Measurements from ENCODE around the gene CFAP100. TPM values are rescaled to one million over a fixed set of nuclear protein-coding genes. Genes with fewer than 3 reads are reported as not detected.
A peak's percentile ranks its signal among the peaks of the same experiment; 100 is the strongest.

The CFAP100 gene
- total and polyA plus RNA-seq, 4 donors = not detected

- Histone ChIP-seq H3K27me3 (ENCODE audit: control insufficient read depth in 1 of 2, insufficient read depth in 2 of 2, low read length in 1 of 2) (no peaks in the 10 kb centered on the region), H3K9me3 (ENCODE audit: control insufficient read depth, low read length) (no peaks in the 10 kb centered on the region), H3K4me3 (ENCODE audit: low read length in 2 of 2) (no peak overlapping the region), H3K36me3 (ENCODE audit: control insufficient read depth in 1 of 2, insufficient read depth in 2 of 2, low read length in 1 of 2) (no peaks in the 10 kb centered on the region), H3K4me1 (ENCODE audit: control insufficient read depth in 1 of 2, insufficient read depth in 2 of 2, low read length in 2 of 2) (no peaks in the 10 kb centered on the region), H3K27ac (ENCODE audit: low read depth in 1 of 2, low read length in 2 of 2) (no peak overlapping the region)
- DNase-seq (no peak), ATAC-seq (ENCODE audit: low FRiP score) (no peak)
- intact Hi-C loops (cut with DNase I) = no loop called here
- WGBS, 2 donors = 79 to 85% methylated on average over 22 of the region's 22 CpGs
These were observed 25.4 kb downstream of the CFAP100 start for GRCh38 chr3:126419886-126420786.

GRCh38 chr3:126421573-126422119 is 26.9 kb downstream of the CFAP100 start:
- no peaks in the 10 kb centered on the region for H3K36me3 ChIP-seq (ENCODE audit: control insufficient read depth in 1 of 2, insufficient read depth in 2 of 2, low read length in 1 of 2)
- H3K4me1 ChIP-seq (ENCODE audit: control insufficient read depth in 1 of 2, insufficient read depth in 2 of 2, low read length in 2 of 2) = no peaks in the 10 kb centered on the region
- no peak overlapping the region for H3K4me3 ChIP-seq (ENCODE audit: low read length in 2 of 2)
- intact Hi-C loops (cut with DNase I) = no loop called here
- peaks cover 2% of the 10 kb centered on the region for H3K9me3 ChIP-seq (ENCODE audit: control insufficient read depth, low read length)
- H3K27me3 ChIP-seq (ENCODE audit: control insufficient read depth in 1 of 2, insufficient read depth in 2 of 2, low read length in 1 of 2) = no peaks in the 10 kb centered on the region
- no peak overlapping the region for H3K27ac ChIP-seq (ENCODE audit: low read depth in 1 of 2, low read length in 2 of 2)
- DNase-seq (no peak), ATAC-seq (ENCODE audit: low FRiP score) (no peak)
- WGBS, 2 donors = 83 to 84% methylated on average over 10 of the region's 10 CpGs

GRCh38 chr3:126422121-126422520 is 27.4 kb downstream of the CFAP100 start:
- Histone ChIP-seq H3K27ac (ENCODE audit: low read depth in 1 of 2, low read length in 2 of 2) (no peak overlapping the region), H3K36me3 (ENCODE audit: control insufficient read depth in 1 of 2, insufficient read depth in 2 of 2, low read length in 1 of 2) (no peaks in the 10 kb centered on the region), H3K4me1 (ENCODE audit: control insufficient read depth in 1 of 2, insufficient read depth in 2 of 2, low read length in 2 of 2) (no peaks in the 10 kb centered on the region), H3K27me3 (ENCODE audit: control insufficient read depth in 1 of 2, insufficient read depth in 2 of 2, low read length in 1 of 2) (no peaks in the 10 kb centered on the region), H3K4me3 (ENCODE audit: low read length in 2 of 2) (no peak overlapping the region), H3K9me3 (ENCODE audit: control insufficient read depth, low read length) (peaks cover 2% of the 10 kb centered on the region)
- intact Hi-C loops (cut with DNase I) = no loop called here
- 80 to 92% methylated on average over 8 of the region's 8 CpGs for WGBS, 2 donors
- ATAC-seq (ENCODE audit: low FRiP score) (no peak), DNase-seq (no peak)

GRCh38 chr3:126422571-126423091 is 27.9 kb downstream of the CFAP100 start:
- Histone ChIP-seq H3K27ac (ENCODE audit: low read depth in 1 of 2, low read length in 2 of 2) (no peak overlapping the region), H3K27me3 (ENCODE audit: control insufficient read depth in 1 of 2, insufficient read depth in 2 of 2, low read length in 1 of 2) (no peaks in the 10 kb centered on the region), H3K36me3 (ENCODE audit: control insufficient read depth in 1 of 2, insufficient read depth in 2 of 2, low read length in 1 of 2) (no peaks in the 10 kb centered on the region), H3K9me3 (ENCODE audit: control insufficient read depth, low read length) (peaks cover 2% of the 10 kb centered on the region), H3K4me3 (ENCODE audit: low read length in 2 of 2) (no peak overlapping the region), H3K4me1 (ENCODE audit: control insufficient read depth in 1 of 2, insufficient read depth in 2 of 2, low read length in 2 of 2) (no peaks in the 10 kb centered on the region)
- WGBS, 2 donors = 87 to 91% methylated on average over 3 to 4 of the region's 4 CpGs
- DNase-seq (no peak), ATAC-seq (ENCODE audit: low FRiP score) (no peak)
- intact Hi-C loops (cut with DNase I) = no loop called here

GRCh38 chr3:126423191-126424038 is 28.7 kb downstream of the CFAP100 start:
- no peak for ATAC-seq (ENCODE audit: low FRiP score)
- DNase-seq = no peak
- Histone ChIP-seq H3K4me3 (ENCODE audit: low read length in 2 of 2) (no peak overlapping the region), H3K36me3 (ENCODE audit: control insufficient read depth in 1 of 2, insufficient read depth in 2 of 2, low read length in 1 of 2) (no peaks in the 10 kb centered on the region), H3K27ac (ENCODE audit: low read depth in 1 of 2, low read length in 2 of 2) (no peak overlapping the region), H3K9me3 (ENCODE audit: control insufficient read depth, low read length) (peaks cover 4% of the 10 kb centered on the region), H3K4me1 (ENCODE audit: control insufficient read depth in 1 of 2, insufficient read depth in 2 of 2, low read length in 2 of 2) (no peaks in the 10 kb centered on the region), H3K27me3 (ENCODE audit: control insufficient read depth in 1 of 2, insufficient read depth in 2 of 2, low read length in 1 of 2) (no peaks in the 10 kb centered on the region)
- 81 to 86% methylated on average over 26 of the region's 26 CpGs for whole genome bisulfite sequencing, 2 donors
- intact Hi-C loops (cut with DNase I) = no loop called here

- no peak overlapping the region for H3K4me3 ChIP-seq (ENCODE audit: low read length in 2 of 2)
- H3K27me3 ChIP-seq (ENCODE audit: control insufficient read depth in 1 of 2, insufficient read depth in 2 of 2, low read length in 1 of 2) = no peaks in the 10 kb centered on the region
- H3K9me3 ChIP-seq (ENCODE audit: control insufficient read depth, low read length) = peaks cover 4% of the 10 kb centered on the region
- WGBS, 2 donors = 93 to 95% methylated on average over 10 of the region's 10 CpGs
- ATAC-seq (ENCODE audit: low FRiP score) (peak; percentile 17), DNase-seq (no peak)
- no peak overlapping the region for H3K27ac ChIP-seq (ENCODE audit: low read depth in 1 of 2, low read length in 2 of 2)
- no peaks in the 10 kb centered on the region for H3K36me3 ChIP-seq (ENCODE audit: control insufficient read depth in 1 of 2, insufficient read depth in 2 of 2, low read length in 1 of 2)
- no peaks in the 10 kb centered on the region for H3K4me1 ChIP-seq (ENCODE audit: control insufficient read depth in 1 of 2, insufficient read depth in 2 of 2, low read length in 2 of 2)
- intact Hi-C loops (cut with DNase I) = no loop called here
These were observed 29.5 kb downstream of the CFAP100 start for GRCh38 chr3:126424039-126424717.

GRCh38 chr3:126424751-126425150 is 30.0 kb downstream of the CFAP100 start:
- no peak for DNase-seq
- 55 to 94% methylated on average over 3 of the region's 3 CpGs for WGBS, 2 donors
- intact Hi-C loops (cut with DNase I) = no loop called here
- no peaks in the 10 kb centered on the region for H3K36me3 ChIP-seq (ENCODE audit: control insufficient read depth in 1 of 2, insufficient read depth in 2 of 2, low read length in 1 of 2)
- no peak for ATAC-seq (ENCODE audit: low FRiP score)
- no peak overlapping the region for H3K4me3 ChIP-seq (ENCODE audit: low read length in 2 of 2)
- H3K27me3 ChIP-seq (ENCODE audit: control insufficient read depth in 1 of 2, insufficient read depth in 2 of 2, low read length in 1 of 2) = no peaks in the 10 kb centered on the region
- H3K9me3 ChIP-seq (ENCODE audit: control insufficient read depth, low read length) = peaks cover 4% of the 10 kb centered on the region
- no peak overlapping the region for H3K27ac ChIP-seq (ENCODE audit: low read depth in 1 of 2, low read length in 2 of 2)
- no peaks in the 10 kb centered on the region for H3K4me1 ChIP-seq (ENCODE audit: control insufficient read depth in 1 of 2, insufficient read depth in 2 of 2, low read length in 2 of 2)

- intact Hi-C loops (cut with DNase I) = no loop called here
- 99 to 100% methylated on average over 1 of the region's 1 CpG for WGBS, 2 donors
- no peak for ATAC-seq (ENCODE audit: low FRiP score)
- Histone ChIP-seq H3K4me1 (ENCODE audit: control insufficient read depth in 1 of 2, insufficient read depth in 2 of 2, low read length in 2 of 2) (no peaks in the 10 kb centered on the region), H3K36me3 (ENCODE audit: control insufficient read depth in 1 of 2, insufficient read depth in 2 of 2, low read length in 1 of 2) (no peaks in the 10 kb centered on the region), H3K9me3 (ENCODE audit: control insufficient read depth, low read length) (peaks cover 6% of the 10 kb centered on the region), H3K27me3 (ENCODE audit: control insufficient read depth in 1 of 2, insufficient read depth in 2 of 2, low read length in 1 of 2) (no peaks in the 10 kb centered on the region), H3K4me3 (ENCODE audit: low read length in 2 of 2) (no peak overlapping the region), H3K27ac (ENCODE audit: low read depth in 1 of 2, low read length in 2 of 2) (no peak overlapping the region)
- no peak for DNase-seq
These were observed 36.4 kb downstream of the CFAP100 start for GRCh38 chr3:126431103-126431534.

Data from aorta (tissue), 5 donors.